HG02759 (cell line): ENCODE data around the gene JAML.
A peak's percentile ranks its signal among the peaks of the same experiment; 100 is the strongest.

Source experiments
- ATAC-seq: cut with Tn5 transposase; IDR thresholded peaks from one replicate; pipeline ENCODE4 v1.9.1; 2021; ENCODE audit warnings: mild to moderate bottlenecking, moderate library complexity; ENCODE audit not compliant: unreplicated experiment

JAML gene

DNA sequence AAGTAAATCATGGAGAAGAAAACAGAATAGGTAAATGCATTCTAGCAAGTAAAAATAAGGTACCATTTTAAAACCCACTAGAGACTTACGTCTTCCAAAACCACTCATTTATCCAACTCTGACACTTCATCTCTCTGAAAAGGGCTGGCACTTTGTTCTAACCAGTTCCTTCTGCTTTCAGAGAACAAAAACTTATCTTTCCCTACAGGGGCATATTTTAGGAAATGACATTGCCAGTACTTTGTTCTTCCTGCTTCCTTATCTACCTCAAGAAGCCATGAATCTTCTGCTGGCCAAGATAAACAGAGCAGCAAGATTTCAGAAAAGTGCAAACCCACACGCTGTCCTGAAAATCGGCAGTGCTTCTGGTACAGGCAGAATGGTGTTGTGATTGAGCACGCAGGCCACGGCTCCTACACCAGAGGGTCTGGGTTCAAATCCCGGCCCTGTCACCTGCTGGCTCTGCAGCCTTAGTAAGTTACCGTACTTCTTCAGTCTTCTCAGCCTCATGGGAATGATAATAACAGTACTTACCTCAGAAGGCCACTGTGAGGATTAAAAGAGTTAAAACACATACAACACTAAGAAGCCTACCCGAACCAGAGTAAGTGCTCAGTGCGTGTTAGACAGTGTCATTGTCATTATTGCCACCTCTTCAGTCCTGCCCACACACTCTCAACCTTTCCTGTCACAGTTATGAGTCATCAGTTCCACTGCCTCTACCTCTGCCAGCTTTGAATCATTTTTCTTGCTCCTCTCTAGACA lies 16.4 kb upstream of the JAML start:
- peak; percentile 92 for ATAC-seq

DNA sequence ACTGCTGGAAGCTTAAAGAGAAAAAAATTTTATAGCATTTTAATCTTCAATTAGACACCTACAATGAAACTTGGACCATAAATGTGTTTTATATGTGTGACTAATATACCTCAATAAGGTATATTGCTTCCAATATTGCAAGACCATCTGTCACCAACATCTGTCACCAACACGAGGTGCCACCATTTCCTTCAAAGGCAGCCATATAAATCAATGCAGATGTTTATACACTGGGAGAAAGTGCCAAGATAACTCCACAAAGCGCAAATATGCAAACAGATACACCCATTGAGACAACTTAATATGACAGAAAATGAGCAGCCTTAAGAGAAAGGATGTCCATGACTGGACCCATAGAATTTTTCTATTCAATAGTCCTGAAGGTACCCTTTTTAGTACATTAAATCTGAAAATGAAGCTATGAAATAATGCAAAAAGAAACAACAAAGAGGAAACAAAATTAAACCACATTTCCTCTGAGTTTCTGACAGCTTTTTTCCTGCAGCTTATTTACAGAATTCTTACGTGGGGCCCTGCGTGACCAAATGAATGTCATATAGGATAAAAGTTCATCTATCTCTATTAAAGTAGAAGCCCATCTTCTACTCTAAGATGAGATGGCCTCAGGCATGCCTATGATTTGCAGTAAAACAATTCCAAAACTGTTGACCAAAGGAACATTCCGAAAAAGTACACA lies 14.8 kb upstream of the JAML start:
- ATAC-seq = no peak

DNA sequence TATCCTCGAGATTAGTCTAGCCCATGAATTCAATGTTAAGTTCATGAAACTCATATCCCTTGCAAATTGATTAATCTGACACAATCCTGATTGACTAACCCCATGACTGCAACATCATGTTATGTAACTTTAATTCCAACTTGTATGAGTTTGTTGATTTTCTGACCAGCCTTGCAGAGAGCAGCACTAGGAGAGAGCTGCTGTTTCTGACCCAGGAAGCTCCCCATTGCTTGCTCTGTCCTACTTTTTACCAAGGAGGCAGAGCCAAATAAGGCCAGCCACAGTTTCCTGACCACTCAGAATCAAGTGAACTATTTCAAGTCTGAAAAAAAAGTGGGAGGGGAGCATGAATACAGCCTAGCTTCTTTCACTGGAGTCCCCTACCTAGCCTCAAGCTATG lies 14.1 kb upstream of the JAML start:
- ATAC-seq = no peak

DNA sequence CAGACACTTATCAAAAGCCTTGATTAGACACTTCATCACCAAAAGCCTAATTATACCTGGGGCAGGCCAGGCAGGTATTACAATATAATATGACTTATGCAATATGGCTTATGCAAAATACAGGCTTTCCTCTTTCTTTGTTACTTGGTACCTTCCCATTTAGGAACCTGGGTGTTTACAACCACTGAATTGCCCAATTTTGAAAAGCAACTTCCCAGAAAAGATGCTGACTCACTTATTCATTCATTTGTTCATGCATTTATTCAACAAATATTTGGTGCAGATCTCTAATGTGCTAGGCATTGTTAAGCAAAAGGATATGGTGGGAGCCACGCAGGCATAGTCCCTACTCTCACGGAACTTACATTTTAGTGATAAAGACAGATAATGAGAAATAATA lies 13.6 kb upstream of the JAML start:
- no peak for ATAC-seq

DNA sequence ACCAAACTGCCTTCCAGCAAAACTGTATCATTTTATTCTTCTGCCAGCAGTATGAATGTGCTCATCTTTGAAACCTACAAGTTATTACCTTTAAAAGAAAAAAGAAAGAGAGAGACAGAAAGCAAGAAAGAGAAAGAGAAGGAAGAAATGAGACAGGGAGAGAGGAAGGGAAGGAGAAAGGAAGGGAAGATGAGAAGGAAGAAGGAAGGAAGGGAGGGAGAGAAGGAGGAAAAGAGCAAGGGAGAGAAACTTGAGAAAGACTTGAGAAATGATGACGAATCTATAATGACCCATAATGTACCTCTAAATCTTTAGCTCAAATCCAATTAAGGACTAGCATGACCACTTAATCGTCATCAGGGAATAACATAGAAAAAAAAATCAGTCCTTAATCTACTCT lies 11.4 kb upstream of the JAML start:
- no peak for ATAC-seq

DNA sequence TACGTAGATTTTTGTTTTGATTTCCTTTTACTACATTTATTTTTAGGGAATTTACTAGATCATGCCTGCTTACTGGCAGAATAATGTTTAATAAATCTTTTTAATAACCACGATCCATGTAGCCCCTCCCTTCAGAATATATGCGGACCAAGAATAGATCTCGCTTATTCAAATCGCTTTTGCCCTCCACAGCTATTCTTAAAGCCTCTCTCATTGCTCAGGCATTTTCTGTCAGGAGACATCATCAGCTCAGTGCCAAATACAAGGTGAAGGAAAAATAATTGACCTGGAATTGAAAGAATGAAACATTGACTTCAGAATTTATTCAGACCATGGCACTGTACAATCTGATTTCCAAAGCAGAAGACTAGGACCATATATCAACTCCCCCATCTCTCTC lies 10.0 kb upstream of the JAML start:
- no peak for ATAC-seq

DNA sequence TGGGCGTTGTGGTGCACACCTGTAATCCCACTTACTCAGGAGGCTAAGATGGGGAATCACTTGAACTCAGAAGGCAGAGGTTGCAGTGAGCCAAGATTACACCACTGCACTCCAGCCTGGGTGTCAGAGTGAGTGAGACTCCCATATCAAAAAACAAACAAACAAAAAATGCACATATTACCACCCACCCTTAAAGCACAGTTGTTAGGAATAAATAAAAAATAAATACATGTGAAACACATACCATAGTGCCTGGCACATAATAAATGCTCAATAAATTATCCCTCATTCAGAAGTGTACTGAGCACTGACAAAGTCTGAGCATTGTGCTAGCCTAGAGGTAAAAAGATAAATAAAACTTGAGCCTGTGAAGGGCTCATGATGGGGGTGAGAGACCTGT lies 9.0 kb upstream of the JAML start:
- no peak for ATAC-seq

DNA sequence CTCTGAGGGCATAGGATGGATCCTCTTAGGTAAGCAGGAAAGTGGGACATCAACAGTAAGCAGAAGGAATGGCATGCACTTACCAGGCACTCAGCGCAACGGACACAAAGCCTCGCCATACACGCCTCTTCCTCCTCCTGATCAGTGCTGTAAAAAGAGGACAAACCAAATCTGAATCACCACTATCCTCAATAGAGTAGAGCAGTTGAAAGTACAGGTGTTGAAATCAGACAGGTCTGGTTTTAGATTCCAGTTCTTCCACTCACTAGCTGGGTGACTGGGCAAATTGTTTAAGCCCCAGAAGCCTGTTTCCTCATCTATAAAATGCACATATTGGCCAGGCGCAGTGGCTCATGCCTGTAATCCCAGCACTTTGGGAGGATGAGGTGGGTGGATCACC lies 8.6 kb upstream of the JAML start:
- ATAC-seq = no peak

DNA sequence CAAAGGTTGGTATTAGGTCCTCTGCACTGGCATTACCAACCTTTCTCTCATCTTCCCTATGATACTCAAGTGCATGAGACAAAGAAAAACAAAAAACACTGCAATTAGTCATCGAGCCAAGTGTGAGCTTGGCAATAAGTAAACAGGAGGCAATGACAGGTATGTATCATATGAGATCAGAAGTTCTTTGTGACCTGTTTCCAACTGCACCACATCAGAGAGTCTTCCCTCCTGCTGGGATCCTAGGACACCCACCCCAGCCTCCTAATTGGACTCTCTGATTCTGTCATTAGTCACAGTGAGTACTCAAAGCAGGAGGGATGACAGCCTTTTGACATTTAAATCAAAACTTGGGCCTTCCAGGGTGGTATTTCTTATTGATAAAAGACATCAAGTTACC lies 7.8 kb upstream of the JAML start:
- ATAC-seq = no peak

DNA sequence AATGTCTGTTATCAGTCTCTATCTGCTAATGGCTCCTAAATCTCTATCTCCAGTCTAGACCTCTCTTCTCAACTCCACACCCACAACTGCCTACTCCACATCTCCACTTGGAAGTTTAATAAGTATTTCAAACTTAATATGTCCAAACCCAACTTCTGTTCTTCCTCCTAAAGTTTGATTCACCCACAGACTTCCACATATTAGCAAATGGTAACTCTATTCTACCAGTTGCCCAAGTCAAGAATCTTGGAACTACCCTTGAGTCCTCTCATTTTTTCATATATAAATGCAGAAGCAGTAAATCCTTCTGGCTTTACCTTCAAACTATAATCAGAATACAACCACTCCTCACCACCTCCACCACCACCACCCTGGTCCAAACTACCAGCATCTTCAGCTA lies 6.7 kb upstream of the JAML start:
- no peak for ATAC-seq

DNA sequence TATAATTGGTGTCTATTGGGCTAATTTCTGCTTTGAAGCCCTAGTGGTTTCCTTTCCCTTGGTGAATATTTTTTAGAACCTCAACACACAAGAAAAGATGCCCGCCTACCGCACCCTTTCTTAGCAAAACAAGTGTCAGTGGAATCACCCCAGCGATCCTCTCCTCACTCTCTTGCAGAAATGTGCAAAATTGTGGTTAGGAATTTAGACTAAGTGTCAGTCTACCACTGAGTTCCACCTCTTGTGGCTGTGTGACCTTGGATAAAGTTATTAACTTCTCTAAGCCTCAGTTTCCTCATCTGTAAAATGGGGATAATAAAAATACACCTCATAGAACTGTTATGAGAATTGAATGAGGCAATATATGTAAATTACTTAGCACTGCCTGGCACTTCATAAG lies 5.3 kb upstream of the JAML start:
- ATAC-seq = no peak

DNA sequence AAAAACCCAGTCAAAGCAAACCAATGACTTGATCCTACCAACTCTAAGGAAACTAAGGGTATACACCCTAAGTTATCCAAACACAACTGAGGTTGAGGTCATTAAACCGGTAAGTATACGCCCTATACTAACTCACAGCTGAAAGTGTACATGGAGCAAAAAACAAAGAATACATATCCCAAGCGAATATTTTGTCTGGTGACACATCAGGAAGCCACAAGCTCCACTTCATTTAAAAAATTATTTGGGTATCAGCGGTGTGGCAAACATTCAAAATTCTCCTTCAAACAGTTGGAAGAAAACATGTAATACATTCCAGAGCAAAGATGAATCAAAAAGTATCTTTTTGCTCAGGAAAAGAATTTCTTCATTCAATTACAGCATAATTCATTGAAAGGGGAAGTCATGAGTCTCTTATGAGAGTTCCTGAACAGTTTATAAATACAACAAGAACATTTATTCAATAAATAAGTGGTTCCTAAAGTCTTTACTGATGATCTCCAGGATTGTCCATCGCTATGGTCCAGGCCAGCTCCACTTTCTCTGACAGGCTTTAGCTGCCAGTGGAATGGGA lies 4.5 kb upstream of the JAML start:
- ATAC-seq = no peak

DNA sequence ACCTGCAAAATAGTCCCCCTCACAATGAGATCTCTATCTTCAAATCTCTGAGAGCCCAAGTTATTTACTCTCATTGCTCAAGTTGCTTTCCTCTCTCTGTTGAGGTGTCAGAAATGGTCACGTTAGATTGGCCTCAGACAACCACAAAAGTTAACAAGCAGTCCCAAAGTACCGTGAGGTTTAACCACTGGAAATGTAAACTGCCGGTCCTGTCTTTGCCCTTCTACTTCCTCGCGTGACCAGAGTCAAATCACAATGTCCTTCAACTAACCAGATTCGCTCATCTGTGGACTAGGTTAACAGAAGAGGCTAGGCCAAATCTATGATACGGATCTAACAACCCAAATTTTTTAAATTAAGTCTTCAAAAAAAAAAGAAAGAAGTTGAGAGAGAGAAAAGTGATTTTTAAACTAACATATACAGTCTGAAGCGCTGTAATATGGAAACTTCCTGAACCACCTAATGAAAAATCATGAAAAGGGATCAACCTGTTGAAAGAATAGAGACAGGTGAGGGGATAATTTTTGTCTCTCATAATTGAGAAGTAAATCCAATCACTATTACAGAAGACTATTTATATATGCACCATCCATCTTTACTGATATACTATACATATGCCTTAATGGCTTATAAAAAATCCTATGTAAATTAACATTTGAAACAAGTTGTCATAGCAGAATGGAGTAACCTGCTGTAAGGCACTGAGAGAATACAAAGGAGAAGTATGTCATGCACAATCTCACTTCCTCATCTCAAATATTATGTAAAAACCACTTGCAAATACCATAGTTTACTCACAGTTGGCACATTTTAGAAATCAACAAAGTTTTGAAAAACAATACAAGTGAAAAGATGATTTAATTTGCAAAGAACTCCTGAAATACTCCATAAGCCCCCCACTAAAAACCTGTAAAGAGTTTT lies 3.3 kb upstream of the JAML start:
- peak; percentile 70 for ATAC-seq

DNA sequence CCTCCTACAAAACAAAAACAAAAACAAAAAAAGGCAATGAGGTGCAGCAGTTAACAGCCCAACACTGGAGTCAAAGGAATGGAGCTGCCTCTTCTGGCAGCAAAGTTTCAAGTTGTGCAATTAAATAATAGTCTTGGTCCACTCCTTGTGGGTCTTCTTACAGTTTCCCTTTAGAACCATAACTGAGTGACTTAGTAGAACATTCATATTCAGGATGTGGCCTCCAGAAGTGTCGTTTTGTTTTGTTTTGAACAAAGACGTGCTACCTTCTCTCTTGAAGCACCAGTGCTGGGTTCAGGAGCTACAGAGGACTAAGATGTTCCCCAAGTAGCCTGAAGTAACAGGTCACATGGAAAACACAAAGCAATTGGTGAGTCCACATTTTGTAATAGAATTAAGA lies 2.0 kb upstream of the JAML start:
- no peak for ATAC-seq

DNA sequence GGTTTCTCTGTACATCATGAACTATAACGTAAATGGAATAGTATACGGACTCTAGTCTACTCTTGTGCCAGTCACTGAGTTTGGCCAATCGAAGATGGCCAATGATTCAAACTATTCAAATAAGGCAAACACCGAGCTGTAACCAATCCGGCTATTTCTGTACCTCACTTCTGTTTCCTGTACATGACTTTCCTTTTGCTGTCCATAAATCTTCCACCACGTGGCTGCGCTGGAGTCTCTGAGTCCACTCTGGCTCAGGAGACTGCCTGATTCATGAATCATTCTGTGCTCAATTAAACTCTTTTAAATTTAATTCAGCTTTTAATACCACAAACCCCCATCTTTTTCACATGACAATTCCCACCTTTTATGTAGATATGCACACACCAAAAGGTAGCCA lies 1.5 kb upstream of the JAML start:
- ATAC-seq = no peak

DNA sequence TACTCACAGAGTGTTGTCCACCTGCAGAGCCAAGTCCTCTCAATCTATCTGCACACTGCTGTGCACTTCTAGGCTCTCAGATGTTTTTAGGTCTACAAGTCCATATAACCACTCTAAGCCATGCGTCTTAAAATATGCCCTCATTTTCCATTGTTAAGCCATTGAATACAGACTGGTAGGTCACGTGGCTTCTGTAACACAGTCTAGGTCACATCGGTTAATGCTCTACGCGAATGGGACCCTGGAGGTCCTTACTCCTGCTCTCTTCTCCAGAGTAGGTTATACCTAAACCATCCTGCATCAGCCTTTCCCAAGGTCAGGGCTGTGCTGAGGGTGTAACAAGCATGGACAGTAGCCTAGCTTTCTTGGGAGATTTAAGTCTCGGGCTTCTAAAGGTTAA lies 819 bp downstream of the JAML start:
- ATAC-seq = no peak

DNA sequence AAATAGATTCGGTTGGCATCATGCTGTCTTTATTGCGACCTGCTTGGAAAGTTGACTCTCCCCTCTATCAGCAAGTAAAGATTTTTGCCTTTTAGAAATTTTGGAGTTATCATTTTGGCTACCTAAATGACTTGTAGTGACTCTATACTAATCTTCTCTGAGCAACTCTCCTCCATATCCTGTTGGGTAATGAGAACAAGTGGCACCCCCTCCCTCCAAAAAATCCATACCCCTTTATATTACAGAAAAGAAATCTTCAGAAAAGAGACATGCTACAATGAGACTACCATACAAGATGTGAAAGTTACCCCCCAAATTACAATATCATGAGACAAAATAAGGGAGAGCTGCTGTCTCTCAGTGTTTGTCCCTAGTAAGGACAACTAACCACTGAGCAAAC lies 1.2 kb downstream of the JAML start:
- no peak for ATAC-seq

DNA sequence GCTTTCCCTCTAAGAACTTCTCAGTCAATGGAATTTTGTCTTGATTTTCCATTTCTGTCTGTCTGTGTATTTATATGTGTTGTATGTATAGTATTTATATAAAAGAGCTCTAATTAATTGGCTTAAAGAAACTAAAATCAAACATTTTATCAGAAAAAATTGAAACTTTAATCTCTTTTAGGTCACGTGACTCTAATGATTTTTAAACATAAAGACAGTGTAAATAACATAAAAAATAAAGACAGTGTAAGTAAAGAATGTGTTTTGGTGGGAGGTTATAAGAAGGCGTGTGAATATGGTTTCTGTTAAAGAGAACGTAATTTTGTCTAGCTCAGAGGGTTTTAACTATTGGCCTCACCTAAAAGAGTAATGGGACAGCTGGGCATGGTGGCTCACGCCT lies 2.4 kb downstream of the JAML start:
- no peak for ATAC-seq

DNA sequence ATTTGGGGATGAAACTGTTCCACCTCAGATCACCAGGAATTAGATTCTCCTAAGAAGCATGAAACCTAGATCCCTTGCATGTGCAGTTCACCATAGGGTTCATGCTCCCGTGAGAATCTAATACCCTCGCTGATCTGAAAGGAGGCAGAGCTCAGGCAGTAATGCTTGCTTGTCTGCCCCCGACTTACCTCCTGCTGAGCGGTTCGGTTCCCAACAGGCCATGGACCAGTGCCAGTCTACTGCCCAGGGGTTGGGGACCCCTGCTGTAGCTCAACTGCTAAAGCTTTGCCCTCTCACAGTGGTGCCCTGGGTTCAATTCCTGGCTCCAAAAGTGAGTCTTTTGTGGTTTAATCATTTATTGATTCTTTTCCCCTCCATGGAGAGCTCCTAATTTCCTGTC lies 3.4 kb downstream of the JAML start:
- ATAC-seq = no peak

DNA sequence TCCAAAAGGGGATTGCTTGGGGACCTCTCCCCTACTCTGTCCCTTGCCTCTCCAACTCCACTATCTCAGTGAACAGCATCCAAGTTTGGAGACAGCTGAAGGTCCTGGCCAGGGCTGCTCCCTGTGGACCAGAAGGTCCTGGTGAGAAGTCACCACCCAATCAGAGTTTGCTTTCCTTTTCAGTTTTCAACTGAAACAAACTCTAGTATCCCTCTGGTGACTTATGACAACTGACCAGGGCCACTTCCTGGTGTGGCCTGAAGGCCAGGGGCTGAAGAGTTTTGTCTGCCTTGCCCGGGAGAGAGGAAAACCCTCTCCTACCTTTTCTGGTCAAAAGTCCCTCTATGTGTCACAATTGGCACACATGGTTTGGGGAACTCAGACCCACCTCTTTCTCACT lies 5.1 kb downstream of the JAML start:
- no peak for ATAC-seq

DNA sequence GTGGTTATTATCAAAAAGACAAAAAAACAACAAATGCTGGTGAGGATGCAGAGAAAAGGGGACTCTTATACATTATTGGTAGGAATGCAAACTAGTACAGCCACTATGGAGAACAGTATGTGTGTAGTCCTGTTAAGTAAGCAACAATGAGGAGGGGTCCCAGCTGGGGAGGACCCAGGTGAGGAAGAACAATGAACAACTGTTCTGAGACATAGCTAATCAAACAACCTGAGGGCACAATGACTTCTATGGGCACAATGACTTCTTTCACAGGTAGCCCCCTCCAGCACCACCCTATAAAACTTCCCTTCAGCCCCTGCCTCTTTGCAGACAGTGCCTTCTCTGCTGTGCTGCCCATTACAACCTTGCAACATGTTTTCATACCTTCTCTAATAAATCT lies 5.6 kb downstream of the JAML start:
- no peak for ATAC-seq
